GM19397 (cell line): ENCODE measurements around the gene LRRC8E.
"Not testable (repeated sequence)": the region's sequence is repeated elsewhere in the genome, so short reads cannot be mapped to it uniquely, and the experiment has no call there.

Experiments
- ATAC-seq: cut with Tn5 transposase; IDR thresholded peaks from one replicate; pipeline ENCODE4 v1.9.1; 2021; ENCODE audit warnings: mild to moderate bottlenecking, moderate library complexity; ENCODE audit not compliant: unreplicated experiment

The LRRC8E gene

DNA sequence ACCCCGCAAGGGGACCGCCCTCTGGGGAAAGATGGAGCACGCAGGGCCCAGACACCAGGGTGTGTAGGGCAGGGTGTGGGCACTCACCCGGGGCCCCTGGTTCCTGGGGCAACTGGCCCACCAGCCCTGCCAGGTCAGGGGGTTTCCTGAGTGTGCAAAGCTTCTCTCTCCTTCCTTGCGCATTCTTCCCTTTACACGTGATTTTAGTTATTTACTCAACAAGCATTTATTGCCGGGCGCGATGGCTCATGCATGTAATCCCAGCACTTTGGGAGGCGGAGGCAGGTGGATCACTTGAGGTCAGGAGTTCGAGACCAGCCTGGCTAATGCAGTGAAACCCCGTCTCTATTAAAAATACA is 34.6 kb upstream of the LRRC8E start:
- ATAC-seq: no peak

DNA sequence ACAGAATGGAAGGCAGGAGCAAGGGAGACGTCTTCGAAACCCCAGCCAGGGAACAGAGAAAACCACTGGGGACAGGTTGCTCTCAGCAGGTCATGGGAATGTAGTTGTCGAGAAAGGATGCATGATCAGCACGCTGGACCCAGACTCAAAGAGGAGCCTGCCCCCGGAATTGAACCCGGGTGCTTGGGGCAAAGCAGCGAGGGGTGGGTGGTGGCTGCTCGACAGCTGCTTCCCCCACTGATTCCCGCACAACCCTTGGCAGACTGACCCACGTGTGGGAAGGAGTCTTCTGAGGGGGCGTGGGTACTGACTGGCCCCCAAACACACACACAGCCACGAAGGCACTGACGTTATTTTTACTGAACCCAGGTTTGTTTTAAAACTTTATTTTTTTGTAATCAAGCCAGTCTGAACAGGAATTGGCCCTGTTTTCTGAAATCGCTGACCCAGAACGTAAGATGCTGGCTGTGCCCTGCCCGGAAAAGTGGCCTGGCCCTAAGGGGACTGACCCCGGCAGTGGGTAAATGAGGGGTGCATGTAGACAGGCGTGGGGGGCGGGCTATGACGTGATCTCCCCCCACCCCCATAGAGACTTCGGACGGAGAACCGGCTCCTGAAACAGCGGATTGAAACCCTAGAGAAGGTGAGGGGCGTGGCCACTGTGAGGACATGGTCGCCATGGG is 32.7 kb upstream of the LRRC8E start:
- no peak for ATAC-seq

DNA sequence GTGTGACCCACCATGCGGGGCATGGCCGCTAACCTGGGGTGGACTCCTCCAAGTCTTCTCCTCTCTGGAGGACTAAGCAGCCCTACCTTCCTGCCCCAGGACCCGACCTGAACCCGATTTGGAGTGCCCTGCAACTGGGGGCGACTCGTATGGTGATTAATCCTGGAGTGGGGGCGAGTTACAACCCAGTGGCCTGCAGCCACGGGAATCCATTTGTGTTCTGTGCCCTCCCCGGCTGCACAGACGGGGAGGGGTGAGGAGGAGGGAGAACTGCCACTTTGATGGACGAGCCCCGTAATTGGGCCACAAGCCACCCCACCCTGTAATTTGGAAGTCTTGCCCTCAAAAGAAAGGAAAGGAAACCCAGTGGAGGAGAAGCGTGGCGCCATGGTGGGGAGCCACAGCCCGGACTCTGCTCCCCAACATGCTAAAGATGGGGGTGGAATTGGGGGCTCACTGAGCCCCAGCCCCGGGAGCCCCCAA is 32.2 kb upstream of the LRRC8E start:
- no peak for ATAC-seq

DNA sequence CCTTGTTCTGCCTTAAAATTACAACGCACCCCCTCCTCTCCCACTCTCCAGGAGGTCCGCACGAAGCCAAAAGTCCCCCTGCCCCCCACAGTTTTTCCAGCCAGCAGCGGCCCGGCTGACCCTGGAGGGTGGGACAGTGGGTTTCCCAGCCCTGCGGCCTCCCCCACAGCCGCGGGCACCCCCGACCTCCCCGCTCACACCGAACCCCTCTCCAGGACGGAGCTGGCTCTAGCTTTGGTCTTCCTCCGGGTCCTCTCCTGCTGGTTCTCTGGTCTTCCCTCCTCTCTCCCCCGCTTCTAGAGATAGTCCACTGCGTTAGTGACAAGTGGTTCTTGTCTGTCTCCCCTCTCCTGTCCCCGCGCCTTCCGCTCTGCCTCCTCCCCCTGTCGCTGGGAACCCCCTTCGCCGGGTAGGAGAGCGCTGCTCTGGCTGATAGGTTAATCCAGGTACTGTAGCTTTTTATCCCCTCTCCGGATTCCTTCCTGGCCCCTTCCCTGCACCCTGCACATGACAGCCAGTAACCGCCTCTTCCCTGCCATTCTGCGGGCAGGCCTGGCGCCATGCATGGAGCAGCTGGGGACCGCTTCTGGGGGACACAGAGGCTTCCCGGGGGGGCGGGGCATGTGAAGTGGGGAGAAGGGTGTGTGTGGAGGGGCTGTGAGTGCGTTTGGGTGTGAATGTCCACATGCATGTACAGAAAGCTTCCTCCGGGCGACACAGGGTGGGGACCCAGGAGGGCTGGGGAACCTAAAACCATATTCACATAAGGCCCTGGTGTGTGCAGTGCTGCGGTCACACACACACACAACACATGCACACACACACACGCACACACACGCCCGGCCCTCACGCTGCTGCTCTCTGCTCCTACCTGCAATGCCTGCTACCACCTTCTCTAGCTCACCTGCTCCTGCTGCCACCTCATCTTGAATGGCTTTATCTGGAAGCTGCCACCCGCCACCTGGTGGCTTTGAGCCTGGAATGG is 31.3 kb upstream of the LRRC8E start:
- no peak for ATAC-seq

DNA sequence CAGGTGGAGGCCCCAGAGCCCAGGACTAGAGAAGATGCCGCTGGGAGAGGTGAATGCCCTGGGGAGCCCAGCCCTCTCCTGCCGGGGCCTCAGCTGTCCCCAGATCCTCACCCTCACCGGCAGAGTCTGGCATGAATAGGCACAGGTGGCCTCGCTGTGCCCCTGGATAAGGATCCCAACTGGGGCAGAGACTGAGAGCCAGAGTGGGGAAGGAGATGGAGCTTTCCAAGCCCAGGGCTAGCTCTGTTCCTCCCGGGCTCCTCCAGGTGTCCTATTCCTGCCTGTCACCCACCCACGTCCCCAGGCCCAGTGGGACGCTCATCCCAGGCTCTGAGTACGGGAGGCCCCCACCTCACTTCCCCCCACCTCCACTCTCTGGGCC is 30.6 kb upstream of the LRRC8E start:
- ATAC-seq: no peak

DNA sequence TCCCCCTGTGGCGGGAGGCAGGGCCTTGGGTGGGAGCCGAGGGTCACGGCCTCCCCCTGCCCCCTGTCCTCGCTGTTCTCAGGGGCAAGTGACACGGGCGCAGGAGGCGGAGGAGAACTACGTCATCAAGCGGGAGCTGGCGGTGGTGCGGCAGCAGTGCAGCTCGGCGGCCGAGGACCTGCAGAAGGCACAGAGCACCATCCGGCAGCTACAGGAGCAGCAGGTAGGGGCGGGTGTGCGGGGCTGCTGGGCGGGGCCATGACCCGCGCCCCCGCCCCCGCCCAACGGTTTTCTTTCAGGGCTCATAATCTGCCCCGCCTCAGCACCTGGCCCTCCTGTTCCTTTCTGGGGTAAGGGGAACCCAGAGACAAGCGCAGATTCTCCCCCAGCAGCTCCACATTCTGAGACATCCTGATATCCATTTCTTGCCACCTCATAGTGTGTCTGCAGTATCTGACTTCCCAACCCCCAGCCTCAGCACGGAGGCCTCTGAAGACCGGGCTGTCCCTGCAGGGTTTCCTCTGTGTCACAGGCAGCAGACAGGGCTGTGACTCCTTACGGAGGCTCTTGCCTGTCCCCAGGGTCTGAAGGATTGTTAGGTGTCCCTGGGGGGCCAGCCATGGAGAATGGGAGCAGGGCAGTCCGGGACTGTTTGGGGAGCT is 30.1 kb upstream of the LRRC8E start:
- no peak for ATAC-seq

DNA sequence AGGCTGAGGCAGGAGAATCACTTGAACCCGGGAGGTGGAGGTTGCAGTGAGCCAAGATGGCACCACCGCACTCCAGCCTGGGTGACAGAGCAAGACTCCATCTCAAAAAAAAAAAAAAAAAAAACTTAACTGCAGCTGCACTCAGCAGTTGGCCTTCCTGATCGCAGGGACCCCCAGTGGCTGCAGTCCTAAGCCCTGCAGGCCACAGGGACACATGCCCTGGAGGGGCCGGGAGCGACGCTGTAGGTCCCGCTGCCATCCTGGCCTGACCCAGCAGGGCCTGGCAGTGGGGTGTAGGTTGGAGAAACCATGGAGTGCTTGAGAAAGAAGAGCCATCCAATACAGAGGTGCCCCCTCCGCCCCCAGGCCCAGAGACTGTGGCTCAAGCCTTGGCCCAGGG is 29.2 kb upstream of the LRRC8E start:
- not testable (repeated sequence) for ATAC-seq

DNA sequence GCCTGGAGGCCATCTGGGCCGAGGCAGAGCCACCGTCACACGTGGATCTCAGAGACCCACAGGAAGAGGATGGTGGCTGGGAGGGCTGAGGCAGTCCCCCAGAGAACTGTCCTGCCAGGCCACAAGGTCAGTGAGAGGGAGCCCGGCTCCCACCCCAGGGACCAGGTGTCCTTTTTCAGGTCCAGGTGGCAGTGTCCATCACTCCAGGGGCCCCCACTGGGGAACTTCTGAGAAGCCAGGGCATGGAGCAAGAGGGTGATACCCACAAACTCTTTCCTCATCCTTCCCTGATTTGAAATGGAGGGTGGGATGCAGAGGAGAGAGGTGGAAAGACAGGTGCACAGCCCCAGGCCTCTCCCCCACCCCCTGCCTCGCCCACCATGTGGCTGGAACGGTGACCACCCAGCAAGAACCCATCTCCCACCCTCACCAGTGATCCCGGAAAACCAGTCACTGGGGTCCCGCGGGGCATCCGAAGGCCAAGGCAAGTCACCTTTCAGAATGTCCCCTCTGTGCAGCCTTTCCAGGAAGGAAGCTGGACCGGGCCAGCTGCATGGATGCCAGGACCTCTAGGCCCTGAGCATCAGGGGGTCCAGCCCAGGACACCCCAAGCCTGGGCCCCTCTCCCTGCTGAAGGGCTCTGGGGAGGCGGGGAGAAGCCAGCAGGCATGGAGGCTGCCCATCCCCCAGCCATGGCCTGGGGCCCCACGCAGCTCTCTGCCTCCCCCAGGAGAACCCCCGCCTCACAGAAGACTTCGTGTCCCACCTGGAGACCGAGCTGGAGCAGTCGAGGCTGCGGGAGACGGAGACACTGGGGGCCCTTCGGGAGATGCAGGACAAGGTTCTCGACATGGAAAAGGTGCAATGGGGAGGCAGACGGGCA is 28.2 kb upstream of the LRRC8E start:
- no peak for ATAC-seq

DNA sequence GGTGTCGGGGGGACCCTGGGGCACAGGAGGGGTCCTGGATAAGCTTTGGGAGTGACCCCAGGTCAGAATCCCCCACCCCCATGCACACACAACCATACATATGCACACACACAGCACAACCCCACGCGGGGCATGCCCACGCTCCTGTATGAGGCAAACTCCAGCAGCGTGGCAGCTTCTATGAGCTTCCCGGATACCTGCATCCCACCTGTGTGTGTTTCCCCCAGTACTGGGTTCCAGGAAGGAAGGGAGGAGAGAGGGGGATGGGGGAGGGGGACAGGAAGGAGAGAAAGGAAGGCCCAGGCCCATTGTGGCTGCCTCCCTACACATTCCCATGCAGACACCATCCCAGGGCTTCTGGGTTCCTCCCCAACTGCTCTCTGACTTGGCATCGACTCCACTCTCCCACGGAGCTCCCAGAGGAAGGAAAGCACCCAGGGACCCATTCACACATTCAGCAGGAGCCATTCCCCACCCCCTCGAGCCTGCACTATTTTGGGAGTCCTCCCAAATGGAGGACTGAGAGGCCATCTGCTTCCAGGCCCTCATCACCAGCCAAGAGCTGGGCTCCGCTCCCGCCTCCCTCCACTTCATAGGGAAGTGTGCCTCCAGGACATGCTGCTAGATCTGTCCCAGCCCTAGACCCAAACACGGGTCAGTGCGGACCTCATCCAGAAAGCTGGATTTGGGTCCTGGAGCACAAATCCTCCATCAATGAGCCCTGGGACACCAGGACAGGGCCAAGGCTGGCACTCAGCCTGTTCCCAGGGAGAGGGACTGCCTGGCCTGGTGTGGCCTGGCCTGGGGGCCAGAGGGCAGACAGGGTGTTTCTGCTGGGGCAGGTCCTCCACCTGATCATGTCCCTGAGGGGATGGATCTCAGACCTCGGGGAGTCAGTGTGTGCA is 27.3 kb upstream of the LRRC8E start:
- no peak for ATAC-seq

DNA sequence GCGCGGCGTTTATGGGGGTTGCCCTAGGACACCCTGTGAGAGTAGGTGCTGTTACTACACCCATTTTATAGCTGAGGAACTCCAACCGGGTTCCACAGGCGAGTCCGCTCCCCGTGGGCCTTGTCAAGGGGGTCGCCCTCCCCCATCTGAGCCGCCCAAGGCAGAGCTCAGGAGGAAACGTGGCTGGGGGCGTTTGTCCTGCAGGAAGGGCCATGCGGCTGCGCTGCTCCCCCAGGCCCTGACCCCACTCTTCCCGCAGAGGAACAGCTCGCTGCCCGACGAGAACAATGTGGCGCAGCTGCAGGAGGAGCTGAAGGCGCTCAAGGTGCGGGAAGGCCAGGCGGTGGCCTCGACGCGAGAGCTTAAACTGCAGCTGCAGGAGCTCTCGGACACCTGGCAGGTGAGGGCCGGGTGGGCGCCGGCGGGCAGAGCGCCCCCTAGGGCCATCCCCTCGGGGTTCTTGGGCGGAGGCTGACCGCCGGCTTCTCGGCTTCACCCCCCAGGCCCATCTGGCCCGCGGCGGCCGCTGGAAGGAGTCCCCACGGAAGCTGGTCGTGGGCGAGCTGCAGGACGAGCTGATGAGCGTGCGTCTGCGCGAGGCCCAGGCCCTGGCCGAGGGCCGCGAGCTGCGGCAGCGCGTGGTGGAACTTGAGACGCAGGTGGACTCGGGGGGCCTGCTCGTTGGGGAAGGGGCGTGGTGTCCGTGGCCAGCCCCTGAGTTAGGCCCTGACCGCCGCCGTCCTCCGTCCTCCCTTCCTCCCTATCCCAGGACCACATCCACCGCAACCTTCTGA is 26.5 kb upstream of the LRRC8E start:
- no peak for ATAC-seq

DNA sequence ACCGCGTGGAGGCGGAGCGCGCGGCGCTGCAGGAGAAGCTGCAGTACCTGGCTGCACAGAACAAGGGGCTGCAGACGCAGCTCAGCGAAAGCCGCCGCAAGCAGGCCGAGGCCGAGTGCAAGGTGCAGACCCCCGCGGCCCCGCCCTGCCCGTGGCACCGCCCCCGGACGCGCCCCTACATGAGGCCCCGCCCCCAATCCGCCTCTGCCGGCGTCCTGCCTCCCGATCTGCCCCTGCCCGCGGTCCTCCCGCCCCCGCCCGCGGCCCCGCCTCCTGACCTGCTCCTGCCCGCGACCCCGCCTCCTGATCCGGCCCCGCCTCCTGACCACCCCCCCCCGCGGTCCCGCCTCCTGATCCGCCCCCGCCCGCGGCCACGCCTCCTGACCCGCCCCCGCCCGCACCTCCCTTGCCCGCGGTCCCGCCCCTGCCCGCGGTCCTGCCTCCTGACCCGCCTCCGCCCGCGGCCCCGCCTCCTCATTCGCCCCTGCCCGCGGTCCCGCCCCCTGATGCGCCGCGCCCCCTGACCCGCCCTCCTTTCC is 25.8 kb upstream of the LRRC8E start:
- ATAC-seq: no peak

DNA sequence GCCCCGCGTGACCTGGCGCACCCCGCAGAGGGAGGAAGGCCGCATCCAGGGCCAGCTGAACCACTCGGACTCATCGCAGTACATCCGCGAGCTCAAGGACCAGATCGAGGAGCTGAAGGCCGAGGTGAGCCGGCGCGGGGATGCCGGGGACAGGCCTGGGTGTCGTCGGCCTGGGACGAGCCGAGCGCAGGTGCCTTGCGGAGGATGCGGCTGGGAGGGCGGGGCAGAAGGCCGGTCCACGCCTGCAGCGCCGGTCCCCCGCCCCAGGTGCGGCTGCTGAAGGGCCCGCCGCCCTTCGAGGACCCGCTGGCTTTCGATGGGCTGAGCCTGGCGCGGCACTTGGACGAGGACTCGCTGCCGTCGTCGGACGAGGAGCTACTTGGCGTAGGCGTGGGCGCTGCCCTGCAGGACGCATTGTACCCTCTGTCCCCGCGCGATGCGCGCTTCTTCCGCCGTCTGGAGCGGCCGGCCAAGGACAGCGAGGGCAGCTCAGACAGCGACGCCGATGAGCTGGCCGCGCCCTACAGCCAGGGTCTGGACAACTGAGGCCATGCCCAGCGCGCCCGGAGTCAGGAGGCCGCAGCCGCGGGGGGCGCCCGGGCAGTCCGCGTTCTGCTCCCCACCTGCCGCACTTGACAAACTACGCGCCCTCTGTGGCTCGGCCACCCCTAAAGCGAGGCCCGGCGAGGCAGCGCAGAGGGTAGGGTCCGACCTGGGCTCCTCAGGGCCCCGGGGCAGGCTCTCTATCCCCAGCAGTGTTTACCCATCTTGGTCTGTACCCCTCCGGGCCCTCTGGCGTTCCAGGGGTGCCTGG is 24.9 kb upstream of the LRRC8E start:
- ATAC-seq: no peak

DNA sequence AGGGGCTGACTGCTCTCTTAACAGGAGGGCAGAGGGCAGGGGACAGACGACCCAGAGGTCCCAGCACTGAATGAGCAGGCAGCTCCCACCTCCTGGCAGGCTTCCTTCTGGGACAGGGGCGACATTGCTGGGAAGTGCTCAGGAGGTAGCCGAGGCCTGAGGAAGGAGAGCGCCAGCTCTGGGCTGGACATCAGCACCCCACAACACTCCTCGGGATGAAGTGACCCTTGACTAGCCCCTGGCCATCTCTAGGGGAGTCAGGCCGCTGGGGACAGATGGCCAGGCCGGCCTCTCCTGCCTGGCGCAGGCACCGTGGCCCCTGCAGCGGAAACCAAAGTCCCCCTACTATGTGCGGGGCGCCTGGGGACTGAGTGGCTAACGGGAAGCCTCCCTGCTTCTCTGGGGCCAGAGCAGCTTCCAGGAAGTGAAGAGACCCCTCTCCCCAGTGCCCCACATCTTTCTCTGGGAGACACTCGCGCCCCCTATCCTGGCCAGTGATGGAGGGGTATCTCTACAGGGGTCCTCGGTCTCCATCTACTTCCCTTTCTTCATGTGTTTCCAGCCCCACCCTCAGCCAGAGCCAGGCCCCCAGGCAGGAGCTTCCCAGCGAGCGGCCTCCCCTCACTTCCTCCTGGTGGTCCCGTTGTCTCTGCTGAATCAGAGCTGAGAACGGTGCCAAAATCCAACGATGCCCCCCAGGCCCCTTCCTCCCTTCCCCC is 24.2 kb upstream of the LRRC8E start:
- no peak for ATAC-seq

DNA sequence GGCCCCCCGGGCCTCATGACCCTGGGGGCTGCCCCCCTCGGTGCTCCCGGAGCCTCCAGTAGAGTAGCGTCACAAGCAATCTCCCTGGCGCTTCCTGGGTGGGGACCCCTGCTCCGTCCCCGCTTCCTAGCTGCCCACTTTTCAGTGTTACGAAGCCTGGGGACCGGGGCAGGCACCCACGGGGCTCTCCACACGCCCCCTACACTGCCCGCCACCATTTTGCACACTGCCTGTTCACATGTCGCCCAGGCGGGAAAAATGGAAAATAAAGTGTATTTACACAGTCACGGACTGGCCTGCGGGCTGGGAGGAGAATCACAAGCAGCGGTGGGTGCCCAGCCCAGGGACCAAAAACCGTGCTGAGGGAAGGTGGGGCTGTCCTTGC is 23.6 kb upstream of the LRRC8E start:
- no peak for ATAC-seq

DNA sequence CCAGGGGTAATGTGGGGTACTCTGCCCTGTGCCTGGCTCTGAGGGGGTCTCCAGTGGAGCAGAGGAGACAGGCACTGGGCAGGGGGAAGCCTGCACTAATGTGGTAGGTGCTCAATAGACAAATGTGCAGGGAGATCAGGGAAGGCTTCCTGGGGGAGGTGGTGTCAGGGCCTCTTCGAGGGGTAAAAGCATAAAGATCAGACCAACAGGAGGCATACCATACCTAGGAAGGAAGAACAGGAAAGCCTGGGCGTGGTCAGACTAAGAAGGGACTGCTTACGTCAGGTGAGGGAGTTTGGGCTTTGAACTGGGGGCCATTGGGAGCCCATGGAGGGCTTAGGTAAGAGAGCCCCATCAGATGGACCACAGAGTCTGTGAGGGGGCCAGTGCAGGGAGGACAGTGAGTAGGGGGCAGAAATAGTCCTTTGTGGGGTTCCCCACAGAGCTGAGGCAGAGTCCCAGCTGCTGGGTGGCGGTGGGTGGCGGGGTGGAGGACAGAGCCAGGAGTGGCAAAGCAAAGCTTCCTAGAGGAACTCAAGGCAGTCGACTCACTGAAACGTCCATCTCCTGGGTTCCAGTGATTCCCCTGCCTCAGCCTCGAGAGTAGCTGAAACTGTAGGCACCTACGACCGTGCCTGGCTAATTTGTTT is 22.9 kb upstream of the LRRC8E start:
- no peak for ATAC-seq

DNA sequence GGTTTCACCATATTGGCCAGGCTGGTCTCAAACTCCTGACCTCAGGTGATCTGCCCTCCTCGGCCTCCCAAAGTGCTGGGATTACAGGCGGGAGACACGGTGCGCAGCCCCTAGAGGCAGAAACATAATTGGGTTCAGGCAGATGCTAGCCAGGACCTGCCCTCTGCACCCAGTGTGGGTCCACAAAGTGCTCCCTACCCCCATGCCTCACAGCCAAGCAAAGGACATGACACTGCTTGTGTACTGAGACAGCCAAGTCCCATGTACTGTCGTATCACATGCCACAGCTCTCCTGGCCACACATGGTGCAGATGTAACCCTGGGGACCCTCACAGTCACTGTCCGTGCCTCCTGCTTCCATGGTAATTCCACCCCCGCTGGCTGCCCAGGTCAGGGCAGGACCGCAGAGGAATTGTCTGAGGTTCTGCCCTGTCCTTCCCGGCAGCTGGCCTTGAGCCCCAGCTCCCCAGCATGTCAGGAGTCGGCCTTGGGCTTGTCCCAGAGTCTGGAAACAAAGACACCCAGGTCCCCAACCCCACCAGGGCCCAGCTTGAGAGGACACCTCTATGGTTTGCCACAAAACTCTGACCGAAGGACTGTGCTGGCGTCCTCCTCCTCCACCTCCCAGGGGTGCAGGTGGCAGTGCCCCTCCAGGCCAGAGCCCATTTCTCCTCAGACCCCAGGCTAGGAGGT is 21.8 kb upstream of the LRRC8E start:
- no peak for ATAC-seq
